ENCODE data around the gene ZNF638. TPM values are rescaled to one million over a fixed set of nuclear protein-coding genes. Genes with fewer than 3 reads are reported as not detected.

Gene ZNF638
- total RNA-seq, 2 experiments from 2014 or later, result 81.1 to 86.0 TPM

DNA sequence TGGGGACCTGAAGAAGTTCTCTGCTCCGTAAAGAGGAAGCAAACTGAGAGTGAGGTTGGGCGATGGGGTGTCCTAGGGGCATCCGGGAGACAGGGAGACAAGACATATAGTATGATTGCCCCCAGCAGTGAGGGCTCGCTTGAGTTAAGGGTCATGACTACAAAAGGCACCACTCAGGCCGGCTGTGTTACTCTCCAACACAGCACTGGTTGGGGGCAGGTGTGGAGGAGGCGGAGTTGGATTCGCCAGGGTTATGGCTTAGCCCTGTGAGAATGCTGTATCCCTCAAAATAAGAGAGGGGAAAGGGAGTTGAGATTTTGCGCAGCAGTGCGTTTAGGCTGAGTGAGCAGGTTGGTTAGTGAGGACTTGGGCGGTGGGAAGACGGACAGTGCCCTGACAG lies 133.8 kb downstream of the ZNF638 start:
- ATAC-seq (no peak), DNase-seq (no peak)
- Mint-ChIP-seq H3K4me1 (ENCODE audit: low read depth) (peaks cover 4% of the 10 kb centered on the region), H3K9me3 (no peaks in the 10 kb centered on the region), H3K4me3 (no peak overlapping the region), H3K27ac (no peak overlapping the region), H3K36me3 (ENCODE audit: low read depth) (no peaks in the 10 kb centered on the region), H3K27me3 (peaks cover 28% of the 10 kb centered on the region)
- ChIA-PET POLR2A (interaction anchor here (1.2 kb wide), 1 partner anchor 25 kb away, joined by 3 read pairs; no protein-coding TSS in a partner anchor), CTCF (no interaction called here)
- intact Hi-C loops (cut with micrococcal nuclease), result no loop called here
- no peak for TF ChIP-seq CTCF (IDR thresholded peaks at IDR 0.05)

- intact Hi-C loops (cut with micrococcal nuclease), result no loop called here
- DNase-seq (no peak), ATAC-seq (no peak)
- H3K4me3 Mint-ChIP-seq, result no peak overlapping the region
- no peaks in the 10 kb centered on the region for H3K36me3 Mint-ChIP-seq (ENCODE audit: low read depth)
- peaks cover 28% of the 10 kb centered on the region for H3K27me3 Mint-ChIP-seq
- CTCF ChIA-PET, result interaction anchor here (1.0 to 2.1 kb wide), 4 partner anchors 9 to 166 kb away, joined by 3 to 6 read pairs (median 4); no protein-coding TSS in a partner anchor
- H3K27ac Mint-ChIP-seq, result no peak overlapping the region
- POLR2A ChIA-PET, result interaction anchor here (1.2 to 1.3 kb wide), 2 partner anchors 9 to 24 kb away, joined by 3 read pairs; no protein-coding TSS in a partner anchor
- peaks cover 4% of the 10 kb centered on the region for H3K4me1 Mint-ChIP-seq (ENCODE audit: low read depth)
- no peak for TF ChIP-seq CTCF (IDR thresholded peaks at IDR 0.05)
- no peaks in the 10 kb centered on the region for H3K9me3 Mint-ChIP-seq
These were observed 134.3 kb downstream of the ZNF638 start for GRCh38 chr2:71465961-71466300.

DNA sequence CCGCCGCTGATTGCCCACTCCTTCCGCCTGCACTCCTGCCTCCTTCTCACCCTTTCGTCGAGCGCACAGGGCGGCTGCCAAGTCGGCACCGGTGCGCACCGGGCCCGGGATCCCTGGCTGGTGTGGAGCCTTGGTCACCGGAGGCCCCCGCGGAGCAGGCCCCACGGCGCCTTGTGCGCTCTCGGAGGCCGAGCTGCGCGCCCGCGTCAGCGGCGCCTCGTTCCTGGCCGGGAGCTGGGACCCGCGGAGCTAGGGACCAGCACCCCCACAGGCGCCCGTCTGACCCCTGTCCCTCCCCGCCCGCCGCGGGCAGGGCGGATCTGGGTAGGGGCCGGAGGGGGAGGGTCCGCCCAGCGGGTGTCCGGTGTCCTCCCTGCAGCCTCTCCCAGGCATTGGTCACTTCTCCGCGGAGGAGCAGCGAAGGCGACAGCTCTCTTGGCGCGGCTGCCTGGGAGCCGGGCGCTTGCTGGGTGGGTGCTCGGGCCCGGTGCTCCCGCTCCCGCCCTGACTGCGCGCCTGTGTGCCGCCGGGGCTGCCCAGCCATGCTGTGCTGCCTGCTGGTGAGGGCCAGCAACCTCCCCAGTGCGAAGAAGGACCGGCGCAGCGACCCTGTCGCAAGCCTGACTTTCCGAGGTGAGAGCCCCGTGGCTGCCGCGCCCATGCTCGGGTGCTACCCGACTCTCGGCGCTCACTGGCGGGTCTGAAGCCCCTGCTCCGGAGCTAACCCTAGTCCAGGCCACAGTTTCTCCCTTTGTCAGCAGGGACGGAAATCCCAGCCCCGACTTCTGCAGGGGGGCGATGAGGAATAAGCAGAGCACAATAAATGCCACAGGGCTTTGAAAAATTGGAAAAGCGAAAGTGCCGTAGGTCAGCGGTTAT lies 135.0 kb downstream of the ZNF638 start:
- H3K27me3 Mint-ChIP-seq, result peaks cover 28% of the 10 kb centered on the region
- POLR2A ChIA-PET, result interaction anchor here (1.2 to 1.3 kb wide), 2 partner anchors 9 to 23 kb away, joined by 3 read pairs; no protein-coding TSS in a partner anchor

GRCh38 chr2:71467180-71467815 lies 135.7 kb downstream of the ZNF638 start:
- no peak for TF ChIP-seq CTCF (IDR thresholded peaks at IDR 0.05)
- ChIA-PET CTCF (interaction anchor here (0.8 to 2.1 kb wide), 5 partner anchors 9 to 168 kb away, joined by 3 to 6 read pairs (median 5); no protein-coding TSS in a partner anchor), POLR2A (interaction anchor here (1.3 kb wide), 1 partner anchor 10 kb away, joined by 3 read pairs; no protein-coding TSS in a partner anchor)

More for the DNA sequence above, 135.0 kb downstream of the ZNF638 start:
- ATAC-seq, result peak; percentile 48
- CTCF ChIA-PET, result interaction anchor here (1.0 to 2.1 kb wide), 4 partner anchors 9 to 167 kb away, joined by 3 to 6 read pairs (median 4); no protein-coding TSS in a partner anchor
- peak; percentile 17 for DNase-seq
- no peak for TF ChIP-seq CTCF (IDR thresholded peaks at IDR 0.05)
- intact Hi-C loops (cut with micrococcal nuclease), result no loop called here
- Mint-ChIP-seq H3K9me3 (no peaks in the 10 kb centered on the region), H3K4me3 (peak overlapping the region; percentile 71), H3K27ac (no peak overlapping the region), H3K4me1 (ENCODE audit: low read depth) (peaks cover 4% of the 10 kb centered on the region), H3K36me3 (ENCODE audit: low read depth) (no peaks in the 10 kb centered on the region)

More at GRCh38 chr2:71467180-71467815, 135.7 kb downstream of the ZNF638 start:
- Mint-ChIP-seq H3K36me3 (ENCODE audit: low read depth) (no peaks in the 10 kb centered on the region), H3K27me3 (peaks cover 29% of the 10 kb centered on the region), H3K9me3 (no peaks in the 10 kb centered on the region), H3K4me3 (peak overlapping the region; percentile 71), H3K4me1 (ENCODE audit: low read depth) (peaks cover 4% of the 10 kb centered on the region), H3K27ac (no peak overlapping the region)
- no peak for DNase-seq
- peak; percentile 14 for ATAC-seq
- intact Hi-C loops (cut with micrococcal nuclease), result no loop called here

All from activated CD8-positive, alpha-beta T cell treated with anti-CD3 and anti-CD28 coated beads for 36 hours (primary cell).